CD4-positive, alpha-beta T cell treated with Interleukin-6 at 100 ng/mL for 8 hours (primary cell): ENCODE measurements around the gene ZAP70.
"Not testable (repeated sequence)": the region's sequence is repeated elsewhere in the genome, so short reads cannot be mapped to it uniquely, and the experiment has no call there.

Experiments
- DNase-seq: peaks from one replicate; pipeline ENCODE4 v3.0.0-alpha.2; 2020; ENCODE audit warnings: mixed read lengths, low spot score

Gene ZAP70

GRCh38 chr2:97713296-97714083 is at the start of gene ZAP70:
ZAP70 (plus strand) TSS chr2:97713576; CDS start chr2:97724037, 10,461 bp downstream.
- peak; percentile 78 for DNase-seq

- DNase-seq: no peak
Measured at GRCh38 chr2:97663626-97663961, 49.8 kb upstream of the ZAP70 start.

GRCh38 chr2:97663962-97664635 is 49.3 kb upstream of the ZAP70 start, which contains the start of gene ACTR1B:
ACTR1B (minus strand) TSS chr2:97664044; CDS start chr2:97663890, 154 bp downstream.
- DNase-seq: peak; percentile 98

- no peak for DNase-seq
Measured at GRCh38 chr2:97664636-97664970, 48.8 kb upstream of the ZAP70 start.

- DNase-seq: no peak
Measured at GRCh38 chr2:97669448-97669847, 43.9 kb upstream of the ZAP70 start, which contains the start of gene C2orf92. C2orf92 (plus strand) TSS chr2:97669713; CDS start chr2:97669789, 76 bp downstream.

GRCh38 chr2:97670471-97670870 is 42.9 kb upstream of the ZAP70 start:
- DNase-seq: no peak

- DNase-seq: no peak
Measured at GRCh38 chr2:97671526-97671925, 41.9 kb upstream of the ZAP70 start.

- DNase-seq: not testable (repeated sequence)
Measured at GRCh38 chr2:97672606-97673140, 40.7 kb upstream of the ZAP70 start.

- no peak for DNase-seq
Measured at GRCh38 chr2:97673182-97673914, 40.0 kb upstream of the ZAP70 start.

- no peak for DNase-seq
Measured at GRCh38 chr2:97673915-97674283, 39.5 kb upstream of the ZAP70 start.

GRCh38 chr2:97675430-97676113 is 37.8 kb upstream of the ZAP70 start:
- no peak for DNase-seq

GRCh38 chr2:97676620-97677019 is 36.8 kb upstream of the ZAP70 start:
- no peak for DNase-seq

GRCh38 chr2:97677480-97677879 is 35.9 kb upstream of the ZAP70 start:
- no peak for DNase-seq

GRCh38 chr2:97678298-97678697 is 35.1 kb upstream of the ZAP70 start:
- no peak for DNase-seq

GRCh38 chr2:97687235-97687634 is 26.1 kb upstream of the ZAP70 start:
- DNase-seq: not testable (repeated sequence)

- no peak for DNase-seq
Measured at GRCh38 chr2:97688062-97688827, 25.1 kb upstream of the ZAP70 start.

- DNase-seq: no peak
Measured at GRCh38 chr2:97691166-97691565, 22.2 kb upstream of the ZAP70 start.

- DNase-seq: no peak
Measured at GRCh38 chr2:97693476-97693875, 19.9 kb upstream of the ZAP70 start.

- no peak for DNase-seq
Measured at GRCh38 chr2:97695744-97696143, 17.6 kb upstream of the ZAP70 start.

- DNase-seq: peak; percentile 91
Measured at GRCh38 chr2:97697252-97698235, 15.8 kb upstream of the ZAP70 start.
